SK-N-SH treated with all-trans-retinoic acid at 6 μM for 48 hours (cell line): ENCODE measurements around the gene FER.
A peak's percentile ranks its signal among the peaks of the same experiment; 100 is the strongest.

Experiments
- ATAC-seq: fragments of 200-7000 bp; cut with Tn5 transposase; 3 replicates; pipeline ENCODE4 v1.9.1; 2020; ENCODE audit warnings: mild to moderate bottlenecking, moderate library complexity
- ARNTL ChIP-seq: fragments of 450-650 bp; formaldehyde crosslinking; IDR thresholded peaks from 2 replicates; pipeline ENCODE4 v1.5.0; 2020; ENCODE audit warnings: low read depth, mild to moderate bottlenecking, moderate library complexity, borderline replicate concordance
- BACH2 ChIP-seq: fragments of 250-450 bp; sonication (Bioruptor Pico); IDR thresholded peaks from 2 replicates; pipeline ENCODE4 v1.9.0; 2021; ENCODE audit warnings: mild to moderate bottlenecking, borderline replicate concordance
- CREB5 ChIP-seq: fragments of 250-450 bp; sonication (Bioruptor Pico); IDR thresholded peaks from 2 replicates; pipeline ENCODE4 v1.5.1; 2020; ENCODE audit warnings: low read depth, mild to moderate bottlenecking, moderate library complexity
- CSDC2 ChIP-seq: fragments of 250-450 bp; sonication (Bioruptor Pico); IDR thresholded peaks from 2 replicates; pipeline ENCODE4 v1.5.0; 2020; ENCODE audit warnings: mild to moderate bottlenecking, moderate library complexity
- ESRRG ChIP-seq: fragments of 250-450 bp; sonication (Bioruptor Pico); IDR thresholded peaks from 2 replicates; pipeline ENCODE4 v1.6.1; 2021; ENCODE audit warnings: mild to moderate bottlenecking
- GLIS3 ChIP-seq: fragments of 250-450 bp; sonication (Bioruptor Pico); IDR thresholded peaks from 2 replicates; pipeline ENCODE4 v1.5.0; 2020; ENCODE audit warnings: mild to moderate bottlenecking, moderate library complexity
- ISL1 ChIP-seq: fragments of 250-450 bp; sonication (Bioruptor Pico); IDR thresholded peaks from 2 replicates; pipeline ENCODE4 v2.1.2; 2022; ENCODE audit warnings: mild to moderate bottlenecking, moderate library complexity
- OSR1 ChIP-seq: fragments of 250-450 bp; sonication (Bioruptor Pico); IDR thresholded peaks from 2 replicates; pipeline ENCODE4 v1.8.0; 2022; ENCODE audit warnings: moderate library complexity, mild to moderate bottlenecking, inconsistent platforms
- PATZ1 ChIP-seq: fragments of 250-450 bp; sonication (Bioruptor Pico); IDR thresholded peaks from 2 replicates; pipeline ENCODE4 v1.8.0; 2020; ENCODE audit warnings: mild to moderate bottlenecking, moderate library complexity, borderline replicate concordance
- PPARA ChIP-seq: fragments of 250-450 bp; sonication (Bioruptor Pico); IDR thresholded peaks from 2 replicates; pipeline ENCODE4 v1.5.0; 2020; ENCODE audit warnings: mild to moderate bottlenecking, borderline replicate concordance
- RARB ChIP-seq: fragments of 250-450 bp; sonication (Bioruptor Pico); IDR thresholded peaks from 2 replicates; pipeline ENCODE4 v1.8.0; 2021; ENCODE audit warnings: mild to moderate bottlenecking, moderate library complexity
- SNAI2 ChIP-seq: fragments of 250-450 bp; sonication (Bioruptor Pico); IDR thresholded peaks from 2 replicates; pipeline ENCODE4 v1.5.0; 2020; ENCODE audit warnings: mild to moderate bottlenecking, moderate library complexity
- TCF4 ChIP-seq: fragments of 250-450 bp; sonication (Bioruptor Pico); IDR thresholded peaks from 2 replicates; pipeline ENCODE4 v1.8.0; 2021; ENCODE audit warnings: mild to moderate bottlenecking, moderate library complexity, borderline replicate concordance
- TOX ChIP-seq: fragments of 250-450 bp; sonication (Bioruptor Pico); IDR thresholded peaks from 2 replicates; pipeline ENCODE4 v1.8.0; 2021; ENCODE audit warnings: mild to moderate bottlenecking, moderate library complexity, borderline replicate concordance
- TSHZ2 ChIP-seq: fragments of 250-450 bp; sonication (Bioruptor Pico); IDR thresholded peaks from 2 replicates; pipeline ENCODE4 v1.5.0; 2020; ENCODE audit warnings: mild to moderate bottlenecking, moderate library complexity
- ZC3H10 ChIP-seq: fragments of 250-450 bp; sonication (Bioruptor Pico); IDR thresholded peaks from 2 replicates; pipeline ENCODE4 v1.5.1; 2021; ENCODE audit warnings: mild to moderate bottlenecking, moderate library complexity
- ZFP3 ChIP-seq: fragments of 250-450 bp; sonication (Bioruptor Pico); IDR thresholded peaks from 2 replicates; pipeline ENCODE4 v1.5.0; 2020; ENCODE audit warnings: mild to moderate bottlenecking, moderate library complexity
- ZNF565 ChIP-seq: fragments of 450-650 bp; formaldehyde crosslinking; conservative IDR thresholded peaks from 2 replicates; pipeline ENCODE4 v1.5.0; 2020; ENCODE audit warnings: low read depth, mild to moderate bottlenecking, moderate library complexity
- ZNF70 ChIP-seq: fragments of 450-650 bp; formaldehyde crosslinking; IDR thresholded peaks from 2 replicates; pipeline ENCODE4 v1.5.0; 2020; ENCODE audit warnings: mild to moderate bottlenecking, moderate library complexity
- ZNF8 ChIP-seq: fragments of 450-650 bp; formaldehyde crosslinking; IDR thresholded peaks from 2 replicates; pipeline ENCODE4 v1.5.0; 2020; ENCODE audit warnings: mild to moderate bottlenecking, moderate library complexity
- TF ChIP-seq, protein P1 (sequence below): fragments of 250-450 bp; sonication (Bioruptor Pico); IDR thresholded peaks from 2 replicates; pipeline ENCODE4 v1.8.0; 2021; ENCODE audit warnings: low read depth, mild to moderate bottlenecking, moderate library complexity, borderline replicate concordance
- TF ChIP-seq, protein P2 (sequence below): fragments of 250-450 bp; sonication (Bioruptor Pico); IDR thresholded peaks from 2 replicates; pipeline ENCODE4 v1.5.1; 2021; ENCODE audit warnings: mild to moderate bottlenecking, moderate library complexity

FER gene

DNA sequence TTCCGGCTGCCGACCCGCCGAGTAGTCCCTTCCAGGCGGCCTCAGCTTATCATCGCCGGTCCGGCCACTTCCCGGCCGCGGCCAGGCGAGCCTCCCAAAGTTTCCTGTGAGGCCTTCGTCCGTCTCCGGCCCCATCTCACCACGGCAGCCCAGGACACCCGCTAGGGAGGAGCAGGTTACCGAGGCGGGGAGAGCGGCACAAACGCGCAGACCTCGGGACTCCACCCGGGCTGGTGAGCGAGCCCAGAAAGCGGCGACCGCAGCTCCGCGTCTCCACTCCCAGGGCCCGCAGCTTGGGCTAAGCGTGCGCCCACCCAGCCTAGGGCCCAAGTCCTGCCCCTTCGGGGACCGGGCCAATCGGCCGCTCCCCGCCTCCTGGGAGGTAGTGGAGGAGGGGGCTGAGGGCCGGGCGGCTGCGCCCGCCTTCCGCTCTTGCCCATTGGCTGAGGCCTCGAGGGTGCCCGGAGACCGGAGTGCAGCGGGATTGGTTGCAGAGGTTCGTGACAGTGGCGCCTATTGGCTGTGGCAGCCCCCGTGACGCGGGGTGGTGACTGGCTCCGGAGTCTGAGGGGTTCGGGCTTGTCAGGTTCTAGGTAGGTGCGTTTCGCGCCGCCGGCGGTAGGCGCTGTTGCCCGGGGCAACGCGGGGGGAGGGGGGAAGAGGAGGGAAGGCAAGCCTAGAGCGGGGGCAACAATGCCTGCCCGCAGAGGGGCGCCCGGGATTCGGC is 867 bp downstream of the FER start (continued):
- TF ChIP-seq CSDC2 (CRISPR knock-in tag) (no peak), ISL1 (CRISPR knock-in tag) (no peak), PATZ1 (CRISPR knock-in tag) (no peak; the same call in 1 of the 2 replicates)

DNA sequence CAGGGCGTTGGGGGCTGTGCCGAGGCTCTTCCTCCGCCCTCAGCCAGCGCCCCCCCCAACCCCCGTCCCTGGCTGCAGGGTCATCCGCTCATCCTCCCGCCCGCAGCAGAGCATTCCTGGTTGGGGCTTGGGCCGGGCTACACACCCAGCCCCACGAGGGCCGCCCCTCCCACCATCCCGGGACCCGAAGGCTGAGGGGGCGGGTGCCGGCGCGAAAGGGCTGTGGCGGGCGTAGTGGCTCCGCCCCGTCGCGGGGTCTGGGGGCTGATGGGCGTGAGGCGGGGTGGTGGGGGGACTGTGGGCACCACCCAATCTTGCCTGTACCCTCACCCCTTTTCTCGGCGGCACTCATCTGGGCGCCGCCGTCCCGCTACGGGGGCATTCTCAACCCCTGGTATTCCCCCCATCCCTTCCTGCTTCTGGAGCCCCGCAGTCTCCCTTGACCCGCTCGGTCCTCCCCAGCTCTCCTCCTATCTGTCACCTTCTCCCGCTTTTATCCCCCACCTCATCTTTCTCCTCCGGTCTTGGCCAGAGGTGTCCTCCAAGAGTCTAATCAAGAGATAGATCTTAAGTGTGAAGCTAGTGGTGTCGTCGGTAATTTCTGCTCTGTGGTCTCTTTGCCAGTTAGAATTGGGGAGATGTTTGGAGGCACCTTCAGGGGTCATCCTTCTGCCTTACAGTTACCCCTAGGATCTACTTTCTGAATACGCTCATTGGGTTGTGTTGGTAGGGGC is 1.6 kb downstream of the FER start:
- peak; percentile 63 for ATAC-seq
- TF ChIP-seq, protein P1, sequence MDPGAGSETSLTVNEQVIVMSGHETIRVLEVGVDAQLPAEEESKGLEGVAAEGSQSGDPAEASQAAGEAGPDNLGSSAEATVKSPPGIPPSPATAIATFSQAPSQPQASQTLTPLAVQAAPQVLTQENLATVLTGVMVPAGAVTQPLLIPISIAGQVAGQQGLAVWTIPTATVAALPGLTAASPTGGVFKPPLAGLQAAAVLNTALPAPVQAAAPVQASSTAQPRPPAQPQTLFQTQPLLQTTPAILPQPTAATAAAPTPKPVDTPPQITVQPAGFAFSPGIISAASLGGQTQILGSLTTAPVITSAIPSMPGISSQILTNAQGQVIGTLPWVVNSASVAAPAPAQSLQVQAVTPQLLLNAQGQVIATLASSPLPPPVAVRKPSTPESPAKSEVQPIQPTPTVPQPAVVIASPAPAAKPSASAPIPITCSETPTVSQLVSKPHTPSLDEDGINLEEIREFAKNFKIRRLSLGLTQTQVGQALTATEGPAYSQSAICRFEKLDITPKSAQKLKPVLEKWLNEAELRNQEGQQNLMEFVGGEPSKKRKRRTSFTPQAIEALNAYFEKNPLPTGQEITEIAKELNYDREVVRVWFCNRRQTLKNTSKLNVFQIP (CRISPR knock-in tag): no peak
- no peak for TF ChIP-seq GLIS3 (CRISPR knock-in tag)
- no peak for TF ChIP-seq ARNTL (CRISPR knock-in tag)
- TF ChIP-seq SNAI2 (CRISPR knock-in tag): no peak
- no peak for TF ChIP-seq ZFP3 (CRISPR knock-in tag)
- TF ChIP-seq, all 23 proteins: peak for 0

DNA sequence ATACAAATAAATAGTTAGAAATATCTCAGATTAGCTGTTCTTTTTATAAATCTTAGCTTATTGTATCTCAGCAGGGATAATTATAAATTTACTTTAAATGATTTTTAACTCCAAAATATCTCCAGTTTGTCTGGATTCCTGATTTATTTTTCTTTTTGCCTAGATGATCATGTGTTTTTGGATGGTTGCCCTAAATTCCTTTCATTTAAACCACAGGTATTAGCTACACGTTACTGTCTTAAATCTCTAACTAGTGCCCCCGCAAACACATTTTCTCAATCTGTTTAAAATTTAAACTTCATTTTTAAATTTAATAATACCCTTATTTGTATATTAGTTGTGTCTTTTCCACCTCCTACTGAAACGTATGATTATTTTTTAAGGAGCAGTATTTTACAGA is 5.6 kb downstream of the FER start:
- no peak for ATAC-seq
- no peak for TF ChIP-seq PPARA (CRISPR knock-in tag)
- no peak for TF ChIP-seq ARNTL (CRISPR knock-in tag)
- no peak for TF ChIP-seq PATZ1 (CRISPR knock-in tag)

DNA sequence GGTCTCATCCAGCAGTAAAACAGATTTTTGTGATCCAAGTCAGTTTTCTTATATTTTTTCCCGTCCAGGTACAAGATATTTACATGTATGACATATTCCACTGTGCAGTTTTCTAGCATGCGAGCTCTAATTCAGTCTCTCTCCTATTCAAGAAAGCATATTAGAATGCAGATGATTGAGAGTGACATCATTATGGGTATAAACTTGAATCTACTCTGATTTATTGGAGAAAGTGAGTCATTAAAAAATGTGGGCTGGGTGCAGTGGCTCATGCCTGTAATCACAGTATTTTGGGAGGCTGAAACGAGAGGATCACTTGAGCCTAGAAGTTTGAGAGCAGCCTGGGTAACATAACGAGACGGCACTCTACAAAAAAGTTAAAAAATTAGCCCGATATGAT is 6.2 kb downstream of the FER start:
- ATAC-seq: peak; percentile 11; the same call in 2 of the 3 replicates
- TF ChIP-seq TOX (CRISPR knock-in tag) (no peak), TCF4 (CRISPR knock-in tag) (no peak), TSHZ2 (CRISPR knock-in tag) (no peak), ZNF70 (CRISPR knock-in tag) (no peak), BACH2 (no peak), PATZ1 (CRISPR knock-in tag) (no peak), ZNF8 (CRISPR knock-in tag) (no peak), CSDC2 (CRISPR knock-in tag) (no peak), PPARA (CRISPR knock-in tag) (no peak), CREB5 (CRISPR knock-in tag) (no peak), RARB (no peak), ARNTL (CRISPR knock-in tag) (no peak), ZC3H10 (CRISPR knock-in tag) (no peak), ESRRG (CRISPR knock-in tag) (no peak), ZNF565 (CRISPR knock-in tag) (no peak), OSR1 (no peak)
- TF ChIP-seq, protein P2, sequence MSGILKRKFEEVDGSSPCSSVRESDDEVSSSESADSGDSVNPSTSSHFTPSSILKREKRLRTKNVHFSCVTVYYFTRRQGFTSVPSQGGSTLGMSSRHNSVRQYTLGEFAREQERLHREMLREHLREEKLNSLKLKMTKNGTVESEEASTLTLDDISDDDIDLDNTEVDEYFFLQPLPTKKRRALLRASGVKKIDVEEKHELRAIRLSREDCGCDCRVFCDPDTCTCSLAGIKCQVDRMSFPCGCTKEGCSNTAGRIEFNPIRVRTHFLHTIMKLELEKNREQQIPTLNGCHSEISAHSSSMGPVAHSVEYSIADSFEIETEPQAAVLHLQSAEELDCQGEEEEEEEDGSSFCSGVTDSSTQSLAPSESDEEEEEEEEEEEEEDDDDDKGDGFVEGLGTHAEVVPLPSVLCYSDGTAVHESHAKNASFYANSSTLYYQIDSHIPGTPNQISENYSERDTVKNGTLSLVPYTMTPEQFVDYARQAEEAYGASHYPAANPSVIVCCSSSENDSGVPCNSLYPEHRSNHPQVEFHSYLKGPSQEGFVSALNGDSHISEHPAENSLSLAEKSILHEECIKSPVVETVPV (CRISPR knock-in tag): no peak
